ENCODE results near the gene TTC21A.

TTC21A gene

GRCh38 chr3:39067286-39067685, 40.2 kb upstream of the TTC21A start:
- no peaks in the 10 kb centered on the region for H3K27me3 ChIP-seq (ENCODE audit: insufficient read depth, low read depth, severe bottlenecking)
- no peak overlapping the region for H3K27ac ChIP-seq
- H3K36me3 ChIP-seq = peaks cover 42% of the 10 kb centered on the region
- no peak for TF ChIP-seq CTCF (IDR thresholded peaks at IDR 0.05; ENCODE audit: low read depth, low read length)
- no peaks in the 10 kb centered on the region for H3K9me3 ChIP-seq (ENCODE audit: severe bottlenecking)
- DNase-seq = no peak
- H3K4me3 ChIP-seq (ENCODE audit: low read depth, low read length) = no peak overlapping the region

GRCh38 chr3:39068556-39068955, 38.9 kb upstream of the TTC21A start:
- DNase-seq = no peak
- no peak for TF ChIP-seq CTCF (IDR thresholded peaks at IDR 0.05; ENCODE audit: low read depth, low read length)
- Histone ChIP-seq H3K4me3 (ENCODE audit: low read depth, low read length) (no peak overlapping the region), H3K9me3 (ENCODE audit: severe bottlenecking) (no peaks in the 10 kb centered on the region), H3K36me3 (peaks cover 42% of the 10 kb centered on the region), H3K27me3 (ENCODE audit: insufficient read depth, low read depth, severe bottlenecking) (no peaks in the 10 kb centered on the region), H3K27ac (no peak overlapping the region)

GRCh38 chr3:39075910-39076309, 31.6 kb upstream of the TTC21A start:
- no peak for DNase-seq
- Histone ChIP-seq H3K27ac (no peak overlapping the region), H3K4me3 (ENCODE audit: low read depth, low read length) (no peak overlapping the region), H3K9me3 (ENCODE audit: severe bottlenecking) (no peaks in the 10 kb centered on the region), H3K27me3 (ENCODE audit: insufficient read depth, low read depth, severe bottlenecking) (no peaks in the 10 kb centered on the region), H3K36me3 (peaks cover 52% of the 10 kb centered on the region)
- TF ChIP-seq CTCF (IDR thresholded peaks at IDR 0.05; ENCODE audit: low read depth, low read length) = no peak

- H3K9me3 ChIP-seq (ENCODE audit: severe bottlenecking) = no peaks in the 10 kb centered on the region
- peaks cover 44% of the 10 kb centered on the region for H3K36me3 ChIP-seq
- no peak overlapping the region for H3K4me3 ChIP-seq (ENCODE audit: low read depth, low read length)
- no peak overlapping the region for H3K27ac ChIP-seq
- TF ChIP-seq CTCF (IDR thresholded peaks at IDR 0.05; ENCODE audit: low read depth, low read length) = no peak
- DNase-seq = no peak
- no peaks in the 10 kb centered on the region for H3K27me3 ChIP-seq (ENCODE audit: insufficient read depth, low read depth, severe bottlenecking)
Measured at GRCh38 chr3:39079530-39079929, 27.9 kb upstream of the TTC21A start.

- no peak for DNase-seq
- Histone ChIP-seq H3K27ac (no peak overlapping the region), H3K9me3 (ENCODE audit: severe bottlenecking) (no peaks in the 10 kb centered on the region), H3K27me3 (ENCODE audit: insufficient read depth, low read depth, severe bottlenecking) (no peaks in the 10 kb centered on the region), H3K4me3 (ENCODE audit: low read depth, low read length) (no peak overlapping the region), H3K36me3 (peaks cover 46% of the 10 kb centered on the region)
- no peak for TF ChIP-seq CTCF (IDR thresholded peaks at IDR 0.05; ENCODE audit: low read depth, low read length)
Measured at GRCh38 chr3:39080026-39080425, 27.5 kb upstream of the TTC21A start.

GRCh38 chr3:39082666-39083313, 24.7 kb upstream of the TTC21A start:
- no peaks in the 10 kb centered on the region for H3K27me3 ChIP-seq (ENCODE audit: insufficient read depth, low read depth, severe bottlenecking)
- peaks cover 39% of the 10 kb centered on the region for H3K36me3 ChIP-seq
- no peaks in the 10 kb centered on the region for H3K9me3 ChIP-seq (ENCODE audit: severe bottlenecking)
- DNase-seq = no peak
- TF ChIP-seq CTCF (IDR thresholded peaks at IDR 0.05; ENCODE audit: low read depth, low read length) = no peak
- no peak overlapping the region for H3K27ac ChIP-seq
- no peak overlapping the region for H3K4me3 ChIP-seq (ENCODE audit: low read depth, low read length)

Measured in WERI-Rb-1 (cell line).